PC-9 (cell line): ENCODE data around the gene TSPYL2.
A peak's percentile ranks its signal among the peaks of the same experiment; 100 is the strongest.

ENCODE experiments used
- EZH2 ChIP-seq: fragments of 200-600 bp; sonication (generic); IDR thresholded peaks from 2 replicates; pipeline ENCODE4 v1.8.0; 2017; ENCODE audit warnings: antibody characterized with exemption, low read depth
- TF ChIP-seq, protein P1 (sequence below): fragments of 200-600 bp; sonication (generic); conservative IDR thresholded peaks from 2 replicates; pipeline ENCODE4 v1.6.1; 2017; ENCODE audit warnings: mixed run types, antibody characterized with exemption, mild to moderate bottlenecking, moderate library complexity

DNA sequence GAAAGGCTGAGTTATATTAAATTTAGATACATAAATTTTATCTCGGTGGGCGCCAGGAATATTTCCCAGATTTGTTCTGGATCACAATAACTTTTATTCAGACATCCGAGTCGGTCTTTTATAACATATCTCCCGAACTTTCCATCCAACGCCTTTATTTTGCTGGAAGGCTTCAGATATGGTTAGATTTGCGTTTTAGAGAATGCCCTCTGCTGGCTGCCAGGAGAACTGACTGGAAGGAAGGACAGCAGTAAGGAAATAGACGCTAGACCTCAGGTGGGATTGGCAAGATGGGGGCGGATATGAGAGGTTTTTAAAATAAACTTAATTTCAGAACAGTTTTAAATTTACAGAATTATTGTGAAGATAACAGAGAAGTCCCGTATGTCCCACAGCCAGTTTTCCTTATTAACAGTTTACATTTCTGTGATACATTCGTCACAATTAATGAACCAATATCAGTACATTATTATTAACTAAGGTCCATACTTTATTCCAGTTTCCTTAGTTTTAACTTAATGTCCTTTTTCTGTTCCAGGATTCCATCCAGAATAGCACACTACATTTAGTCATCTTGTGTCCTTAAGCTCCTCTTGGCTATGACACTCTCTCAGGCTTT, 7.2 kb downstream of the TSPYL2 start:
- TF ChIP-seq, protein P1, sequence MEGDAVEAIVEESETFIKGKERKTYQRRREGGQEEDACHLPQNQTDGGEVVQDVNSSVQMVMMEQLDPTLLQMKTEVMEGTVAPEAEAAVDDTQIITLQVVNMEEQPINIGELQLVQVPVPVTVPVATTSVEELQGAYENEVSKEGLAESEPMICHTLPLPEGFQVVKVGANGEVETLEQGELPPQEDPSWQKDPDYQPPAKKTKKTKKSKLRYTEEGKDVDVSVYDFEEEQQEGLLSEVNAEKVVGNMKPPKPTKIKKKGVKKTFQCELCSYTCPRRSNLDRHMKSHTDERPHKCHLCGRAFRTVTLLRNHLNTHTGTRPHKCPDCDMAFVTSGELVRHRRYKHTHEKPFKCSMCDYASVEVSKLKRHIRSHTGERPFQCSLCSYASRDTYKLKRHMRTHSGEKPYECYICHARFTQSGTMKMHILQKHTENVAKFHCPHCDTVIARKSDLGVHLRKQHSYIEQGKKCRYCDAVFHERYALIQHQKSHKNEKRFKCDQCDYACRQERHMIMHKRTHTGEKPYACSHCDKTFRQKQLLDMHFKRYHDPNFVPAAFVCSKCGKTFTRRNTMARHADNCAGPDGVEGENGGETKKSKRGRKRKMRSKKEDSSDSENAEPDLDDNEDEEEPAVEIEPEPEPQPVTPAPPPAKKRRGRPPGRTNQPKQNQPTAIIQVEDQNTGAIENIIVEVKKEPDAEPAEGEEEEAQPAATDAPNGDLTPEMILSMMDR: peak; percentile 58
- TF ChIP-seq EZH2: no peak
